HG03066 (cell line): Measurements from ENCODE around the gene SHC3.

Experiments used
- ATAC-seq: cut with Tn5 transposase; IDR thresholded peaks from one replicate; pipeline ENCODE4 v1.9.1; 2021; ENCODE audit warnings: low read depth; ENCODE audit not compliant: unreplicated experiment

Gene SHC3

DNA sequence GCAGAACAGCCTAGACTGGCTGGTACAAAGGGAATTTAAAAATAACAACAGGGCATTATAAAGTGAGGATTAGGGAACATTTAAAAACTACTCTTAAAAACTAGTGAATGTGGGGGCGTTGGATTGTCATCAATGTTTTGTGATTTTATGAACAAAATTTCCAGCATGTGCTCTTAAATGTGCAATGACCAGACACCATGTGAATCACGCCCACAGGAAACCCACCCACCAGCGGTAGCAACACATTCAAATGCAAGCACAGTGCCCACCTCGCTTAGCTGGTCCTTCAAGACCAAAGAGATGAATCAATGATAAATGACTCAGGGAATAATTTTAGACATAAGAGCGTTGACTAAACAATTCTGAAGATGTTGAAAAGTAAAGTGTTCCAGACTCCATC is 146.4 kb downstream of the SHC3 start:
- no peak for ATAC-seq

- ATAC-seq: no peak
These were observed 148.8 kb downstream of the SHC3 start for GRCh38 chr9:89029788-89030187.

GRCh38 chr9:89026876-89027275 is 151.7 kb downstream of the SHC3 start:
- ATAC-seq: no peak

DNA sequence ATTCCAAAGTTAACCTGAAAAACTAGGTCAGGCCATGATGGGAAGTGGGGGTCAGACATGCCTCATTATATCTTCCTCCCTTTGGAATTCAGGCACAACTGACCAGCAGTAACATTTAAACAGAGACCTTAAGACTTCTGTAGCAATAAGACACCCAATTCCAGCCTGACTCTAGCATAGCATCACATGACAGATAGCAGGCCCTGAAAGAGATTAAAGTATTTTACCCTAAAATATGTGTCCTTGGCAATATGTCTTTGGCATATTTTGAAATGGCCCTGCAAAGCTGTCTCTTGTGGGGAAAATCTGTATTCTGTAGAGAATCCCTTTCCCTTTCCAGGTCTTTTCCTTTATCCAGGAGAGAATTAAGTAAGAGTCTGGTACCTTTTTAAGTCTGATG is 153.1 kb downstream of the SHC3 start:
- ATAC-seq: no peak

GRCh38 chr9:89024727-89025126 is 153.9 kb downstream of the SHC3 start:
- no peak for ATAC-seq

DNA sequence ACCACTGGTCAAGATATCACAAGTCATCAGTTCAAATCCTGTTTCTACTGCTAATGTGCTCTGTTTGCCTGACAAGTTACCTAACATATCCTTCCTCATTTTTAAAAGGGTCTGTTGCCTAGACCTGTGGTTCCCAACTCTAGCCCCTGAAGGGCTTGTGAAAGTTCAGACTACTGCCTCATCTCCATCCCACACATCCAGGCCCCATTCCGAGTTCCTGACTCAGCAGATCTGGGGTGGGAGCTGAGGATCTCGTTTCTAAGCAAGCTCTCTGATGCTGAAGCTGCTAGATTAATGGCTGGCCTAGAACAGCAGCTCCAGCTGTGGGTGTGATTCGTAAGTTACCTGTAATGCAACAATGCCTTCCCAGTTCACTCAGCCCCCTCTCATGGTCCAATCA is 154.9 kb downstream of the SHC3 start:
- no peak for ATAC-seq

DNA sequence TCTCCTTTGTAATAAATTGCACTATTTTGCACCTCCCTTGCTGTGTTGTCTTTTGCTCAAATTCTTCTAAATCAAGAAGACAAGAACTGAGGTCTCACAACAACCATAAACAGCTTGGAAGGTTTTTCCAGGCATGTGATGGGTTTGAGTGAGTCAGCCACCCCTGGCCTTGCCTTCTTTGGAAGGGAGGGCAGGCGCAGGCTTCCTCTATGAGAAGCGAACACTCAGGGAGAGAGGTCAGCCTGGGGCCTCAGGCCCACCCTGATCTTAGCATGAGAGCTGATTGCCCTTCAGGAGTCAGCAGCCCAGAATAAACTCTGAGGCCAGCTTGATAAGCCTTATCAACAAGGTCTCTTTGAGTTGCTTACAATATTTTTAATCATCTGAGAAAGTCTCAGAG is 155.7 kb downstream of the SHC3 start:
- ATAC-seq: no peak

GRCh38 chr9:89022001-89022759 is 156.4 kb downstream of the SHC3 start:
- no peak for ATAC-seq

DNA sequence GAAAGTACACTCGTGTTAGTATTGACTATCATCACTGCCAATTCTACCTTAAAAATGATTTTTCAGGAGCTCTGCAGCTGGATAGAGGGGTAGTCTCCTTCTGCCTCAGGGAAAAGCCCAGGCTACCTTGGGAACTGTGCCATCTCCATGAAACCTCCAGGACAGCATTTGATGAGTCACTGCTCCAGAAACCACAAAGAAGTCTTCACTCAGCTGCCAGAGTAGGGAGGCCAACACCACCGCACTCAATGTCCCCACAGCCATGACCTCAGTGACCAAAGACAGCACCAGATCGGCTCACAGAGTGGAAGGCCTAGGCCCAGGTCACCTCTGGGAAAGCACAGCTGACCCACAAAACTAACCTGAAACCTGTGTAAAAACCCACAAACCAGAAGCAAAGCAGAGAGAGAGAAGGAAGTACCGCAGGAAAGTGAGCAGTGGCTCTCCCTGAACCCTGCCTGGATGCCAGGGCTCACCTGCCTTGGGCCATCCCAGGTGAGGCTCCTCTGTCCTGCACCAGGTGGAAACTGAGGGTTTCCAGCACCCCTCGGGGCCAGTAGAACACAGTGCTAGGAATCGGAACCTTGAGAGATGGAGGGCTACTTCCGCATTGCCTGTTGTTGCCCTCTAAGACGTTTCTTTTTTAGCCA is 157.3 kb downstream of the SHC3 start:
- no peak for ATAC-seq

DNA sequence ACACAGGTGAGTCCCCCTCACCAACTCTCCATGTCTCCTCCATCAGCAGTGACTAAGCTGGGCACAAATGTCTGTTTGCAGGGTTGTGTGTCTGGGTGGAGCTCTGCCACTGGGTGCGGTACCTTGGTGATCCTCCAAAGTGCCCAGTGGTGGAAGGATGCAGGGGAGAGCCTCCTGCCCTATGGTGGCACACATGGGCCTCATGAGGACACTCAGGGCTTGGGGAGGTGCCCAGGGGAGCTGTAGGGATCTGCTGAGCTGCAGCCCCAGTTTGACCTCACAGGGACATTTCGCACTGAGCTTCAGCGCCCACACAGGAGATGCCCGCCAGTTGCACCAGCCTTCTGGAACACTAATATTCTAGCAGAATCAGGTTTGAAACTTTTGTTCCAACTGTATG is 157.9 kb downstream of the SHC3 start:
- no peak for ATAC-seq

GRCh38 chr9:89015336-89015735 is 163.3 kb downstream of the SHC3 start:
- ATAC-seq: no peak

DNA sequence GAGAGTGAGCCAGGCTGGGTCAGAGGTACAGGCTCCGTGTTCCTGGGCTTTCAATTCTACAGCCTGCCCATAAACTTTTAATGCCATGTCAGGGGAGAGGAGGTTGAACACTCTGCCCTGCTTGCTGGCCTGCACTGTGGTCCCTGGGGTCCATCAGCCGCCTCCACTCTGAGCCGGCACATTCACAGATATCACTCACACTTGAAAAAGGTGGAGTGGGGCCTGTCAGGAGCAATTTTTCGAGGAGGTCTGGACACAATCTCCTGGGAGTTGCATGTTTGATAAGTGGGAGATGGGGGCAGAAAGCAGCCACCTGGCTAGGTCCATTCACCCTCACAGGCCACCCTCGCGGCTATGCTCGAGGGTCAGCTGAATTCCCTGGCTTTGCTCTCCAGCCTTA is 164.5 kb downstream of the SHC3 start:
- no peak for ATAC-seq

- no peak for ATAC-seq
These were observed 165.0 kb downstream of the SHC3 start for GRCh38 chr9:89013660-89014059.

DNA sequence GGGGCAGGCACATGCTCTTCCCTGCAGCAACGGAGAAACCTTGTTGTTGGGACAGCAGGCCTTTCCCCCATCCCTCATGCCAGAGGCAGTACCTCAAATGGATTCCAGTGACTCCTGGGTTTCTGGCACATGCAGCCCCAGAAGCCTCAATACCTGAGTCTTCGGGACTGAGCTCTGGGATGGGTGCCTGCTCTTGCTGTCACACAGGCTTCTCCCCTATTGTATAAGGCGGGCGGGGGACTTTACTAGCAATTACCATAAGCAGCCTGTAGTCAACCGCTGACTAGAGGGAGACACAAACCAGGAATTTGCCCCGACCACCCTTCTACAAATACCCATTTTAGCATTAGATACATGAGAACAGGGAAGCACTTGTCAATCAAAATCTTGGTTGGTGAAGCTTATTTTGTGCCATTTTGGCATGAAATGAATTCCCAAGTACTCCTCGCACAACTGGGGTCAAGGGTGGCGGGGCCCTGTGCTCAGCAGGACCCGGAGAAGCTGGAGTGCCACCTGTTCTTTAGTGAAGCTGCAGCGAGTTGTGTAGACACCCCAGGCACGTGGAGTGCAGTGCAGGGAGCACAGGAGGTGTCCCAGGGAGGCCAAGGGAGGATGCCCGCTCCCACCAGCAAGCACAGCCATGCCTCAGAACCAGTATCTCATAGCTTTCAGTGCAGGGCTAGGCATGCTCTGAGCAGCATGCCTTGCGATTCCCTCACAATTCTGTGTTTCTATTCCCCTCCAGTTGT is 166.2 kb downstream of the SHC3 start:
- no peak for ATAC-seq

GRCh38 chr9:89011683-89012082 is 166.9 kb downstream of the SHC3 start:
- ATAC-seq: no peak

- ATAC-seq: no peak
These were observed 168.0 kb downstream of the SHC3 start for GRCh38 chr9:89010526-89011111.

GRCh38 chr9:89010056-89010455 is 168.6 kb downstream of the SHC3 start:
- no peak for ATAC-seq

DNA sequence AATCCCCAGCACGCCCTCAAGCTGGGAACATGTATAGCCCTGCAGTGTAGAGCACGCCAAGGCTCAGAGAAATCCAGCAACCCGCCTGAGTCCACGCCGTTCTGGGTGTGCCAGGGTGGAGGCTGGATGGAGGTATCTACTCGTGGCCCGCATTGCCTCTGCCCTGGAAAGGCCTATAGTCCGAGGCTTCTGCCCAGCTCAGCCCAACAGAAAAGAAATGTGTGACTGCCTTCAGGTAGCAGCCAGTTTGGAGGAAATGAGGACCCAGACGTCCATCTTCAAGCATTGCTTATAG is 169.1 kb downstream of the SHC3 start:
- ATAC-seq: no peak

- ATAC-seq: no peak
These were observed 169.7 kb downstream of the SHC3 start for GRCh38 chr9:89008744-89009545.

GRCh38 chr9:89008055-89008743 is 170.4 kb downstream of the SHC3 start:
- ATAC-seq: no peak
